Trophoblast cell (in vitro differentiated cells and primary cell): Measurements from ENCODE around the gene ANO10.
A peak's percentile ranks its signal among the peaks of the same experiment; 100 is the strongest.
"Not testable (repeated sequence)": the region's sequence is repeated elsewhere in the genome, so short reads cannot be mapped to it uniquely, and the experiment has no call there.

Source experiments
- DNase-seq, 2 donors: peaks; one replicate each; pipeline ENCODE4 v3.0.0-alpha.2; 2016
- H2AFZ ChIP-seq: 2 replicates; pipeline ENCODE4 v1.6.1; 2013; ENCODE audit warnings: low read length, moderate library complexity, mild to moderate bottlenecking; ENCODE audit not compliant: insufficient read depth, poor library complexity
- H2AK5ac ChIP-seq: 2 replicates; pipeline ENCODE4 v1.6.1; 2013; ENCODE audit warnings: mild to moderate bottlenecking, low read length
- H2BK120ac ChIP-seq: 2 replicates; pipeline ENCODE4 v1.6.1; 2013; ENCODE audit warnings: low read length, mild to moderate bottlenecking, moderate library complexity; ENCODE audit not compliant: insufficient read depth, poor library complexity
- H2BK12ac ChIP-seq: 2 replicates; pipeline ENCODE4 v1.6.1; 2013; ENCODE audit warnings: mild to moderate bottlenecking, low read length, moderate library complexity
- H2BK5ac ChIP-seq: 2 replicates; pipeline ENCODE4 v1.6.1; 2013; ENCODE audit warnings: low read length, low read depth, moderate library complexity, mild to moderate bottlenecking; ENCODE audit not compliant: poor library complexity
- H3K14ac ChIP-seq: 2 replicates; pipeline ENCODE4 v1.6.1; 2013; ENCODE audit warnings: mild to moderate bottlenecking, low read length
- H3K18ac ChIP-seq: 2 replicates; pipeline ENCODE4 v1.6.1; 2013; ENCODE audit warnings: mild to moderate bottlenecking, low read length
- H3K23ac ChIP-seq: 2 replicates; pipeline ENCODE4 v1.6.1; 2013; ENCODE audit warnings: low read length
- H3K27ac ChIP-seq: 2 replicates; pipeline ENCODE4 v1.5.1; 2013; ENCODE audit warnings: low read depth, mild to moderate bottlenecking, inconsistent platforms, low read length, moderate library complexity
- H3K27me3 ChIP-seq: 2 replicates; pipeline ENCODE4 v1.6.1; 2013; ENCODE audit warnings: inconsistent platforms, mild to moderate bottlenecking, low read length, moderate library complexity; ENCODE audit not compliant: insufficient read depth
- H3K36me3 ChIP-seq, 2 experiments: 1 replicate in 1 of 2; 2 replicates in 1 of 2; pipeline ENCODE4 v1.6.1; 2013; ENCODE audit warnings: low read length in 2 of 2, mild to moderate bottlenecking in 2 of 2, moderate library complexity in 1 of 2; ENCODE audit not compliant: insufficient read depth in 2 of 2, control insufficient read depth in 1 of 2
- H3K4ac ChIP-seq: 2 replicates; pipeline ENCODE4 v1.6.1; 2013; ENCODE audit warnings: low read depth, mild to moderate bottlenecking, low read length, moderate library complexity
- H3K4me1 ChIP-seq, 2 experiments: 1 replicate in 1 of 2; 2 replicates in 1 of 2; pipeline ENCODE4 v1.6.1; 2013; ENCODE audit warnings: low read length in 2 of 2, mild to moderate bottlenecking in 2 of 2, moderate library complexity in 1 of 2; ENCODE audit not compliant: insufficient read depth in 2 of 2, control insufficient read depth in 1 of 2
- H3K4me2 ChIP-seq: 2 replicates; pipeline ENCODE4 v1.6.1; 2013; ENCODE audit warnings: inconsistent platforms, mild to moderate bottlenecking, low read length, moderate library complexity
- H3K4me3 ChIP-seq: 2 replicates; pipeline ENCODE4 v1.5.1; 2013; ENCODE audit warnings: mild to moderate bottlenecking, low read depth, low read length, inconsistent platforms
- H3K79me1 ChIP-seq: one replicate; pipeline ENCODE4 v1.6.1; 2013; ENCODE audit warnings: low read length
- H3K79me2 ChIP-seq: 2 replicates; pipeline ENCODE4 v1.6.1; 2013; ENCODE audit warnings: low read length, mild to moderate bottlenecking; ENCODE audit not compliant: control insufficient read depth, insufficient read depth, poor library complexity
- H3K9ac ChIP-seq: 2 replicates; pipeline ENCODE4 v1.6.1; 2013; ENCODE audit warnings: mild to moderate bottlenecking, low read length
- H3K9me3 ChIP-seq: 2 replicates; pipeline ENCODE4 v1.6.1; 2013; ENCODE audit warnings: low read depth, mild to moderate bottlenecking, control low read depth, inconsistent platforms, low read length; ENCODE audit not compliant: insufficient read depth
- H4K12ac ChIP-seq: 2 replicates; pipeline ENCODE4 v1.6.1; 2013; ENCODE audit warnings: low read depth, mild to moderate bottlenecking, low read length, moderate library complexity
- H4K8ac ChIP-seq: 2 replicates; pipeline ENCODE4 v1.6.1; 2013; ENCODE audit warnings: low read depth, mild to moderate bottlenecking, low read length, moderate library complexity
- H4K91ac ChIP-seq: one replicate; pipeline ENCODE4 v1.6.1; 2013; ENCODE audit warnings: low read depth, mild to moderate bottlenecking, low read length, moderate library complexity
- WGBS: extraction: QIAGEN DNeasy Blood & Tissue Kit; methylation state at CpG from one replicate; pipeline ENCODE4 v1.1.7; 2013; ENCODE audit warnings: missing lambda C conversion rate; ENCODE audit not compliant: insufficient read length, insufficient coverage; ENCODE audit errors: extremely low coverage; 5-methylcytosine and 5-hydroxymethylcytosine counted together

The ANO10 gene

GRCh38 chr3:43544277-43544676 is 77.5 kb downstream of the ANO10 start:
- H2BK12ac ChIP-seq, H4K91ac ChIP-seq, H3K9me3 ChIP-seq, H3K4me1 ChIP-seq, H3K27me3 ChIP-seq, H3K4me2 ChIP-seq, H2AFZ ChIP-seq, H3K14ac ChIP-seq, H4K8ac ChIP-seq, H2AK5ac ChIP-seq, H3K18ac ChIP-seq, H3K4ac ChIP-seq, H3K27ac ChIP-seq, H3K23ac ChIP-seq, H4K12ac ChIP-seq, H3K79me1 ChIP-seq, H2BK5ac ChIP-seq, H3K79me2 ChIP-seq, H3K9ac ChIP-seq, H3K4me3 ChIP-seq, H3K36me3 ChIP-seq, H2BK120ac ChIP-seq: not testable (repeated sequence)
- DNase-seq, result peak in 1 of 2 donors; percentile 90
- WGBS, result no CpG with 5 or more reads among the region's 3 CpGs

GRCh38 chr3:43542328-43543043 is 79.3 kb downstream of the ANO10 start:
- no peak overlapping the region for H2BK120ac ChIP-seq
- H3K14ac ChIP-seq, result no peak overlapping the region
- no peaks in the 10 kb centered on the region for H3K79me1 ChIP-seq
- no peak overlapping the region for H3K4me2 ChIP-seq
- H3K4me3 ChIP-seq, result no peak overlapping the region
- H3K36me3 ChIP-seq, result peaks cover 0 to 2% of the 10 kb centered on the region in 2 experiments
- H3K4me1 ChIP-seq, result no peaks in the 10 kb centered on the region
- H3K4ac ChIP-seq, result no peak overlapping the region
- no peak overlapping the region for H2AFZ ChIP-seq
- no peak overlapping the region for H3K23ac ChIP-seq
- H3K9me3 ChIP-seq, result no peaks in the 10 kb centered on the region
- H4K12ac ChIP-seq, result no peak overlapping the region
- no peak overlapping the region for H2BK12ac ChIP-seq
- H3K18ac ChIP-seq, result no peak overlapping the region
- H3K27ac ChIP-seq, result no peak overlapping the region
- H4K91ac ChIP-seq, result no peak overlapping the region
- no CpG with 5 or more reads among the region's 4 CpGs for WGBS
- H3K9ac ChIP-seq, result no peak overlapping the region
- H4K8ac ChIP-seq, result no peak overlapping the region
- H3K27me3 ChIP-seq, result no peaks in the 10 kb centered on the region
- no peak overlapping the region for H2AK5ac ChIP-seq
- no peak for DNase-seq
- no peak overlapping the region for H2BK5ac ChIP-seq
- H3K79me2 ChIP-seq, result no peaks in the 10 kb centered on the region

GRCh38 chr3:43540624-43541023 is 81.2 kb downstream of the ANO10 start:
- Histone ChIP-seq H3K27ac (no peak overlapping the region), H3K4me3 (no peak overlapping the region), H4K12ac (no peak overlapping the region), H2BK120ac (no peak overlapping the region), H3K9ac (peak overlapping the region; percentile 8), H3K27me3 (no peaks in the 10 kb centered on the region), H3K9me3 (no peaks in the 10 kb centered on the region), H3K4ac (no peak overlapping the region), H3K79me1 (no peaks in the 10 kb centered on the region), H3K18ac (no peak overlapping the region), H2BK12ac (no peak overlapping the region), H2BK5ac (no peak overlapping the region), H3K4me1 (no peaks in the 10 kb centered on the region), H4K8ac (no peak overlapping the region), H3K79me2 (no peaks in the 10 kb centered on the region), H4K91ac (no peak overlapping the region), H3K14ac (no peak overlapping the region), H2AK5ac (no peak overlapping the region), H3K36me3 (peaks cover 0 to 2% of the 10 kb centered on the region in 2 experiments), H2AFZ (no peak overlapping the region), H3K23ac (no peak overlapping the region), H3K4me2 (no peak overlapping the region)
- peak in 1 of 2 donors; percentile 51 for DNase-seq

- H2BK5ac ChIP-seq, result no peak overlapping the region
- H3K79me1 ChIP-seq, result no peaks in the 10 kb centered on the region
- H3K4me1 ChIP-seq, result no peaks in the 10 kb centered on the region
- no peak overlapping the region for H2AFZ ChIP-seq
- H3K18ac ChIP-seq, result no peak overlapping the region
- no CpG with 5 or more reads among the region's 3 CpGs for WGBS
- no peaks in the 10 kb centered on the region for H3K9me3 ChIP-seq
- no peak for DNase-seq
- peaks cover 2 to 3% of the 10 kb centered on the region in 2 experiments for H3K36me3 ChIP-seq
- no peak overlapping the region for H3K27ac ChIP-seq
- H3K27me3 ChIP-seq, result no peaks in the 10 kb centered on the region
- H3K4ac ChIP-seq, result no peak overlapping the region
- H2BK120ac ChIP-seq, result no peak overlapping the region
- H3K14ac ChIP-seq, result no peak overlapping the region
- no peak overlapping the region for H2AK5ac ChIP-seq
- no peak overlapping the region for H4K8ac ChIP-seq
- H3K4me2 ChIP-seq, result no peak overlapping the region
- no peak overlapping the region for H3K9ac ChIP-seq
- no peak overlapping the region for H4K91ac ChIP-seq
- H3K23ac ChIP-seq, result no peak overlapping the region
- H3K79me2 ChIP-seq, result no peaks in the 10 kb centered on the region
- H2BK12ac ChIP-seq, result no peak overlapping the region
- no peak overlapping the region for H4K12ac ChIP-seq
- H3K4me3 ChIP-seq, result no peak overlapping the region
Observed at GRCh38 chr3:43539321-43539720, 82.5 kb downstream of the ANO10 start.
